ENCODE results near the gene RTN1.

Gene RTN1

GRCh38 chr14:59761851-59762250 lies 108.7 kb downstream of the RTN1 start:
- TF ChIP-seq MYC (IDR thresholded peaks at IDR 0.05; ENCODE audit: low read depth, low read length) (no peak), MAX (IDR thresholded peaks at IDR 0.05; ENCODE audit: low read depth, low read length) (no peak), POLR2A (IDR thresholded peaks at IDR 0.05; ENCODE audit: extremely low read depth, insufficient read length) (no peak)
- TF ChIP-seq, protein P1, sequence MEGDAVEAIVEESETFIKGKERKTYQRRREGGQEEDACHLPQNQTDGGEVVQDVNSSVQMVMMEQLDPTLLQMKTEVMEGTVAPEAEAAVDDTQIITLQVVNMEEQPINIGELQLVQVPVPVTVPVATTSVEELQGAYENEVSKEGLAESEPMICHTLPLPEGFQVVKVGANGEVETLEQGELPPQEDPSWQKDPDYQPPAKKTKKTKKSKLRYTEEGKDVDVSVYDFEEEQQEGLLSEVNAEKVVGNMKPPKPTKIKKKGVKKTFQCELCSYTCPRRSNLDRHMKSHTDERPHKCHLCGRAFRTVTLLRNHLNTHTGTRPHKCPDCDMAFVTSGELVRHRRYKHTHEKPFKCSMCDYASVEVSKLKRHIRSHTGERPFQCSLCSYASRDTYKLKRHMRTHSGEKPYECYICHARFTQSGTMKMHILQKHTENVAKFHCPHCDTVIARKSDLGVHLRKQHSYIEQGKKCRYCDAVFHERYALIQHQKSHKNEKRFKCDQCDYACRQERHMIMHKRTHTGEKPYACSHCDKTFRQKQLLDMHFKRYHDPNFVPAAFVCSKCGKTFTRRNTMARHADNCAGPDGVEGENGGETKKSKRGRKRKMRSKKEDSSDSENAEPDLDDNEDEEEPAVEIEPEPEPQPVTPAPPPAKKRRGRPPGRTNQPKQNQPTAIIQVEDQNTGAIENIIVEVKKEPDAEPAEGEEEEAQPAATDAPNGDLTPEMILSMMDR (IDR thresholded peaks at IDR 0.05; ENCODE audit: low read depth, low read length), result no peak
- DNase-seq (ENCODE audit: low read depth), result no peak
- H3K4me3 ChIP-seq (ENCODE audit: low read depth, low read length), result no peak overlapping the region

DNA sequence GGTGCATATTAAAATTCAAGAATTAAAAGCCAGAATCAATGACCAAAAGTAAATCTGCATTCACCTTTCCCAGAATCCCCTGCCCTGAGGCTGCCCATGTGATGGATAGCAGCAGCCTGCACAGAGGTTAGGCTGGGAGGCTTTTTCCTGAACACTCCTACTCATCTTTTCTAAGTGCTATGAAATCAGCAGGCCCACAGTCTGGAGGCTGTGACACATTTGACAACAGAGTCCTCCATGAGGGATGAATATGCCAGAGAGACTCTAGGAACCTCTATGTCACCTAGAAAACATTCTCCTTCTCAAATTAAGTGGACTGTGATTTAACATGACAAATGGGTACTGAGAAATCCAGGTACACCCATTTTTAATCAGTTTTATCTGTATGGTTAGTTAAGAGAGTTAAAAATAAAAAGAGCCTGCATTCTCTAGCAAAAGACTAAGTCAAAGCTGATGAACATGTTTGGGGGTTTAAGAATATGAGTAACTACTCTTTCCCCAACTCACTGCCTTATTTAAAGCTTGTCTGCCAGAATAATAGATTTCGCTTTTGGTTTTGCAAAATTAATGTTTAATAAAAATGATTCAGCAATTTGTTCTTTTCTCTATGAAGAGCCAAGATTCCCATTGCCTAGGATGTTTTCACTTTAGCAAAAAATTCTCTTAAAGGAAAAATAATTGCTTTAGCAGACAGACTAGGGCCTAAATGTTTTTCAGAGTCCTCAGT lies 115.0 kb downstream of the RTN1 start:
- TF ChIP-seq, protein P1 (IDR thresholded peaks at IDR 0.05; ENCODE audit: low read depth, low read length), result no peak
- no peak for TF ChIP-seq MYC (IDR thresholded peaks at IDR 0.05; ENCODE audit: low read depth, low read length)
- TF ChIP-seq MAX (IDR thresholded peaks at IDR 0.05; ENCODE audit: low read depth, low read length), result no peak
- TF ChIP-seq POLR2A (IDR thresholded peaks at IDR 0.05; ENCODE audit: extremely low read depth, insufficient read length), result no peak
- no peak for DNase-seq (ENCODE audit: low read depth)
- H3K4me3 ChIP-seq (ENCODE audit: low read depth, low read length), result no peak overlapping the region

- no peak for TF ChIP-seq MYC (IDR thresholded peaks at IDR 0.05; ENCODE audit: low read depth, low read length)
- no peak for TF ChIP-seq MAX (IDR thresholded peaks at IDR 0.05; ENCODE audit: low read depth, low read length)
- no peak for TF ChIP-seq POLR2A (IDR thresholded peaks at IDR 0.05; ENCODE audit: extremely low read depth, insufficient read length)
- DNase-seq (ENCODE audit: low read depth), result no peak
- no peak overlapping the region for H3K4me3 ChIP-seq (ENCODE audit: low read depth, low read length)
Measured at GRCh38 chr14:59754256-59754655, 116.3 kb downstream of the RTN1 start.

GRCh38 chr14:59753512-59753911 lies 117.1 kb downstream of the RTN1 start:
- DNase-seq (ENCODE audit: low read depth), result no peak
- H3K4me3 ChIP-seq (ENCODE audit: low read depth, low read length), result no peak overlapping the region
- TF ChIP-seq, protein P1 (IDR thresholded peaks at IDR 0.05; ENCODE audit: low read depth, low read length), result no peak
- no peak for TF ChIP-seq MAX (IDR thresholded peaks at IDR 0.05; ENCODE audit: low read depth, low read length)
- TF ChIP-seq MYC (IDR thresholded peaks at IDR 0.05; ENCODE audit: low read depth, low read length), result no peak
- TF ChIP-seq POLR2A (IDR thresholded peaks at IDR 0.05; ENCODE audit: extremely low read depth, insufficient read length), result no peak

DNA sequence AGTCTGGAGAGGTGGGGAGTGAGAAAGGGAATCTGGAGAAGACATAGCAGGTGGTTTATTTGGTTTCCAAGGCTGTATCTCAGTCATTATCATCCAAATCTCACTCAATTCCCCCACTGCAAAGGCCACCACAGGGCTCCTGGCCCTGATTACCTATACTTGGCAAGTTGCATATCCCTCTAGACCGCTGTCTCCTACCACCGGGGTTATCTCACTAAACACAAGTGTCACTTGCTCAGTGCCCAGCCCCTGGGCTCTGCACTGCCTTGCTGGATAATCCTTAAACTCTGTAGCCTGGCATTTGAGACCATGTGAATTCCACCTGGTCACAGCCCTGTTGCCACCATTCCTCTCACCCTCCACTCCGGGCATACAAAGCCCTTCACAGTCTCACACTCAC lies 119.0 kb downstream of the RTN1 start:
- no peak for TF ChIP-seq MAX (IDR thresholded peaks at IDR 0.05; ENCODE audit: low read depth, low read length)
- TF ChIP-seq MYC (IDR thresholded peaks at IDR 0.05; ENCODE audit: low read depth, low read length), result no peak
- no peak for TF ChIP-seq POLR2A (IDR thresholded peaks at IDR 0.05; ENCODE audit: extremely low read depth, insufficient read length)
- TF ChIP-seq, protein P1 (IDR thresholded peaks at IDR 0.05; ENCODE audit: low read depth, low read length), result no peak
- no peak overlapping the region for H3K4me3 ChIP-seq (ENCODE audit: low read depth, low read length)
- DNase-seq (ENCODE audit: low read depth), result no peak

DNA sequence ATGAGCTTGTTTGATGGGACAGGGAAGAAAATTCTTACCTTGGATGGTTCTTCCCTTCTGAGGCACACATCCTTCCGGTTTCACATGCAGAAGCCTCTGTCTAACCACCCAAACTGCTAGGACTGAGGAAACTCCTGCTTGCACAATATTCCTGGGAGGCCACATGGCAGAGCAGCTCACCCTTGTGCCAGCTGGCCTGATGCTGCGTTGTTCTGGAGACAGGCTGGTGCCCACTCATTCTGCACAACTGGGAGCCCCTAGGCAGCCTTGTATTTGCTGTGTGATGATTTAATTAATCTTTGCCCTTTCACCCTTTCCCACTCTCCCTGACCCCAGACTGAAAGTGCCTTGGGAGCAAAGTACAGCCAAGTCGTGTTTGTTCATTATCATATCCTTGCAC lies 130.8 kb downstream of the RTN1 start:
- TF ChIP-seq, protein P1 (IDR thresholded peaks at IDR 0.05; ENCODE audit: low read depth, low read length), result no peak
- TF ChIP-seq MYC (IDR thresholded peaks at IDR 0.05; ENCODE audit: low read depth, low read length), result 0 out of 2 replicates have a peak, but pooled peaks have one; percentile 13
- no peak for TF ChIP-seq MAX (IDR thresholded peaks at IDR 0.05; ENCODE audit: low read depth, low read length)
- TF ChIP-seq POLR2A (IDR thresholded peaks at IDR 0.05; ENCODE audit: extremely low read depth, insufficient read length), result no peak
- no peak overlapping the region for H3K4me3 ChIP-seq (ENCODE audit: low read depth, low read length)
- peak; percentile 45 for DNase-seq (ENCODE audit: low read depth)

Measured in NB4 (cell line).